A673 (cell line): ENCODE measurements around the gene GRIP1.

Source experiments
- CTCF ChIP-seq: fragments of 300-800, 200-600 bp; sonication (generic); conservative IDR thresholded peaks from 2 replicates; pipeline ENCODE4 v1.5.1; 2017; ENCODE audit warnings: low read depth, mild to moderate bottlenecking, antibody characterized with exemption, low read length, moderate library complexity, mixed read lengths
- EZH2 ChIP-seq: fragments of 200-600 bp; sonication (generic); IDR thresholded peaks from 2 replicates; pipeline ENCODE4 v1.6.1; 2017; ENCODE audit warnings: borderline replicate concordance, low read depth, mild to moderate bottlenecking, mixed read lengths, antibody characterized with exemption, low read length; ENCODE audit not compliant: poor library complexity, severe bottlenecking

GRCh38 chr12:66345956-66346355 lies 332.9 kb downstream of the GRIP1 start:
- TF ChIP-seq CTCF (no peak), EZH2 (no peak)
